ENCODE results near the gene NMNAT3. TPM values are rescaled to one million over a fixed set of nuclear protein-coding genes. Genes with fewer than 3 reads are reported as not detected.

The NMNAT3 gene
- total RNA-seq, 1 experiment from 2014 or later: 4.6 TPM

DNA sequence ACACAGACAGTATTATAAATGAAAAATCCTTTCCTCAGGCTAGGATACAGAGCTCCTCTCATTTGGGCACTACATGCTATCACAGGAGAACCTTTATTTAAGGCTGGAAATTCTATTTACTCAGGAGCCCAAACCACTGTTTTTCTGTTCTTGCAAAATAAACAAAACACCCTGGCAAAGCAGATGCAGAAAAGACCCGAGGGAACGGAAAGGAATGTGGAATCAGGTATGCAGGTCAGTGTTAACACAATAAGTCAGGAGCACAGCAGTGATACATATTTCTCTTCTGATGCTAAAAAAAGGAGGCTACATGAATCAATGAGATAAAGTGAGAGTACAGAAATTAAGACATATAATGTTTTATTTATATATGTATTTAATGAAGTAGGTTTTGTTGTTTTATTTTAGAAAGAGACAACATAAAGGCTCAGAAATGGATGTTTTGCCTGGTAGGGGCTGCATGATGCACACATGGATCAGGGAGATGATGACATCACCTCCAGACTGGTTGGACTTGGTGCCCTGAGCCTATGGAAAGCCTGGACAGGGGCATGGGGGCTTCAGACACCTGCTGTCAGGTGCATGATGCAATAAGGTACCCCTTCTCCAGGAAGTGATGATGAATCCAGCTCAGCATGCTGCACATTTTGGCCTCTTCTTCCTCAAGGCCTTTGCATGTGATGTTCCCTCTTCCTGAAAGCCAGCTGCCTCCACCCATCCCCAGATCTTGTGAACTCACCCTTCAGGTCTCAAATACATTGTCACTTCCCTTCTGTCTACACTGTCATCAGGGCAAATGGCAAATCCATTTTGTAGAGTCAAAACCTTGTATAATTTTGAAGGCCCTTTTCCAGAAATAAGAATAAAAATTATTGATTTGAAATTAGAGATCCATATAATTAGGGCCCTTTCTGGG, 119.2 kb downstream of the NMNAT3 start:
- H3K4me3 Mint-ChIP-seq: no peak overlapping the region
- CTCF ChIA-PET: interaction anchor here (1.8 kb wide), 1 partner anchor 131 kb away, joined by 5 read pairs; no protein-coding TSS in a partner anchor
- TF ChIP-seq ZNF232 (CRISPR knock-in tag; IDR thresholded peaks at IDR 0.05) (no peak), TEAD1 (CRISPR knock-in tag; IDR thresholded peaks at IDR 0.05) (no peak), KAT7 (CRISPR knock-in tag; IDR thresholded peaks at IDR 0.05; ENCODE audit: borderline replicate concordance) (no peak), ZMAT4 (CRISPR knock-in tag; IDR thresholded peaks at IDR 0.05) (no peak), NFE2L1 (CRISPR knock-in tag; IDR thresholded peaks at IDR 0.05) (no peak), ZNF263 (CRISPR knock-in tag; IDR thresholded peaks at IDR 0.05; ENCODE audit: low read depth) (no peak), NFATC4 (CRISPR knock-in tag; IDR thresholded peaks at IDR 0.05) (no peak), SMAD3 (CRISPR knock-in tag; IDR thresholded peaks at IDR 0.05; ENCODE audit: borderline replicate concordance) (no peak), ZNF416 (CRISPR knock-in tag; IDR thresholded peaks at IDR 0.05) (no peak), NR1H2 (CRISPR knock-in tag; IDR thresholded peaks at IDR 0.05) (no peak), ETV6 (CRISPR knock-in tag; IDR thresholded peaks at IDR 0.05) (no peak), ATF1 (CRISPR knock-in tag; IDR thresholded peaks at IDR 0.05) (no peak), E2F4 (CRISPR knock-in tag; IDR thresholded peaks at IDR 0.05; ENCODE audit: borderline replicate concordance, low read depth) (no peak)
- TF ChIP-seq, protein P1, sequence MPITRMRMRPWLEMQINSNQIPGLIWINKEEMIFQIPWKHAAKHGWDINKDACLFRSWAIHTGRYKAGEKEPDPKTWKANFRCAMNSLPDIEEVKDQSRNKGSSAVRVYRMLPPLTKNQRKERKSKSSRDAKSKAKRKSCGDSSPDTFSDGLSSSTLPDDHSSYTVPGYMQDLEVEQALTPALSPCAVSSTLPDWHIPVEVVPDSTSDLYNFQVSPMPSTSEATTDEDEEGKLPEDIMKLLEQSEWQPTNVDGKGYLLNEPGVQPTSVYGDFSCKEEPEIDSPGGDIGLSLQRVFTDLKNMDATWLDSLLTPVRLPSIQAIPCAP (CRISPR knock-in tag; IDR thresholded peaks at IDR 0.05): no peak
- TF ChIP-seq, protein P2, sequence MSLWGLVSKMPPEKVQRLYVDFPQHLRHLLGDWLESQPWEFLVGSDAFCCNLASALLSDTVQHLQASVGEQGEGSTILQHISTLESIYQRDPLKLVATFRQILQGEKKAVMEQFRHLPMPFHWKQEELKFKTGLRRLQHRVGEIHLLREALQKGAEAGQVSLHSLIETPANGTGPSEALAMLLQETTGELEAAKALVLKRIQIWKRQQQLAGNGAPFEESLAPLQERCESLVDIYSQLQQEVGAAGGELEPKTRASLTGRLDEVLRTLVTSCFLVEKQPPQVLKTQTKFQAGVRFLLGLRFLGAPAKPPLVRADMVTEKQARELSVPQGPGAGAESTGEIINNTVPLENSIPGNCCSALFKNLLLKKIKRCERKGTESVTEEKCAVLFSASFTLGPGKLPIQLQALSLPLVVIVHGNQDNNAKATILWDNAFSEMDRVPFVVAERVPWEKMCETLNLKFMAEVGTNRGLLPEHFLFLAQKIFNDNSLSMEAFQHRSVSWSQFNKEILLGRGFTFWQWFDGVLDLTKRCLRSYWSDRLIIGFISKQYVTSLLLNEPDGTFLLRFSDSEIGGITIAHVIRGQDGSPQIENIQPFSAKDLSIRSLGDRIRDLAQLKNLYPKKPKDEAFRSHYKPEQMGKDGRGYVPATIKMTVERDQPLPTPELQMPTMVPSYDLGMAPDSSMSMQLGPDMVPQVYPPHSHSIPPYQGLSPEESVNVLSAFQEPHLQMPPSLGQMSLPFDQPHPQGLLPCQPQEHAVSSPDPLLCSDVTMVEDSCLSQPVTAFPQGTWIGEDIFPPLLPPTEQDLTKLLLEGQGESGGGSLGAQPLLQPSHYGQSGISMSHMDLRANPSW (CRISPR knock-in tag; conservative IDR thresholded peaks at IDR 0.05; ENCODE audit: low read depth): no peak
- TF ChIP-seq, protein P3, sequence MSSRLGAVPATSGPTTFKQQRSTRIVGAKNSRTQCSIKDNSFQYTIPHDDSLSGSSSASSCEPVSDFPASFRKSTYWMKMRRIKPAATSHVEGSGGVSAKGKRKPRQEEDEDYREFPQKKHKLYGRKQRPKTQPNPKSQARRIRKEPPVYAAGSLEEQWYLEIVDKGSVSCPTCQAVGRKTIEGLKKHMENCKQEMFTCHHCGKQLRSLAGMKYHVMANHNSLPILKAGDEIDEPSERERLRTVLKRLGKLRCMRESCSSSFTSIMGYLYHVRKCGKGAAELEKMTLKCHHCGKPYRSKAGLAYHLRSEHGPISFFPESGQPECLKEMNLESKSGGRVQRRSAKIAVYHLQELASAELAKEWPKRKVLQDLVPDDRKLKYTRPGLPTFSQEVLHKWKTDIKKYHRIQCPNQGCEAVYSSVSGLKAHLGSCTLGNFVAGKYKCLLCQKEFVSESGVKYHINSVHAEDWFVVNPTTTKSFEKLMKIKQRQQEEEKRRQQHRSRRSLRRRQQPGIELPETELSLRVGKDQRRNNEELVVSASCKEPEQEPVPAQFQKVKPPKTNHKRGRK (CRISPR knock-in tag; IDR thresholded peaks at IDR 0.05; ENCODE audit: borderline replicate concordance): no peak
- TF ChIP-seq, protein P4, sequence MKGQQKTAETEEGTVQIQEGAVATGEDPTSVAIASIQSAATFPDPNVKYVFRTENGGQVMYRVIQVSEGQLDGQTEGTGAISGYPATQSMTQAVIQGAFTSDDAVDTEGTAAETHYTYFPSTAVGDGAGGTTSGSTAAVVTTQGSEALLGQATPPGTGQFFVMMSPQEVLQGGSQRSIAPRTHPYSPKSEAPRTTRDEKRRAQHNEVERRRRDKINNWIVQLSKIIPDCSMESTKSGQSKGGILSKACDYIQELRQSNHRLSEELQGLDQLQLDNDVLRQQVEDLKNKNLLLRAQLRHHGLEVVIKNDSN (CRISPR knock-in tag; IDR thresholded peaks at IDR 0.05): no peak
- H3K36me3 Mint-ChIP-seq: no peaks in the 10 kb centered on the region
- H3K27ac Mint-ChIP-seq: no peak overlapping the region
- POLR2A ChIA-PET: no interaction called here
- no peaks in the 10 kb centered on the region; the same call in 1 of the 2 replicates for H3K27me3 Mint-ChIP-seq (ENCODE audit: low read depth)
- H3K9me3 Mint-ChIP-seq: no peaks in the 10 kb centered on the region
- peaks cover 22% of the 10 kb centered on the region for H3K4me1 Mint-ChIP-seq
- DNase-seq (ENCODE audit: low spot score) (no peak), ATAC-seq (no peak)

- Mint-ChIP-seq H3K9me3 (no peaks in the 10 kb centered on the region), H3K27me3 (ENCODE audit: low read depth) (no peaks in the 10 kb centered on the region; the same call in 1 of the 2 replicates), H3K27ac (no peak overlapping the region), H3K36me3 (no peaks in the 10 kb centered on the region), H3K4me3 (no peak overlapping the region), H3K4me1 (peaks cover 22% of the 10 kb centered on the region)
- POLR2A ChIA-PET: no interaction called here
- no peak for ATAC-seq
- no peak for DNase-seq (ENCODE audit: low spot score)
- CTCF ChIA-PET: no interaction called here
- TF ChIP-seq, protein P5, sequence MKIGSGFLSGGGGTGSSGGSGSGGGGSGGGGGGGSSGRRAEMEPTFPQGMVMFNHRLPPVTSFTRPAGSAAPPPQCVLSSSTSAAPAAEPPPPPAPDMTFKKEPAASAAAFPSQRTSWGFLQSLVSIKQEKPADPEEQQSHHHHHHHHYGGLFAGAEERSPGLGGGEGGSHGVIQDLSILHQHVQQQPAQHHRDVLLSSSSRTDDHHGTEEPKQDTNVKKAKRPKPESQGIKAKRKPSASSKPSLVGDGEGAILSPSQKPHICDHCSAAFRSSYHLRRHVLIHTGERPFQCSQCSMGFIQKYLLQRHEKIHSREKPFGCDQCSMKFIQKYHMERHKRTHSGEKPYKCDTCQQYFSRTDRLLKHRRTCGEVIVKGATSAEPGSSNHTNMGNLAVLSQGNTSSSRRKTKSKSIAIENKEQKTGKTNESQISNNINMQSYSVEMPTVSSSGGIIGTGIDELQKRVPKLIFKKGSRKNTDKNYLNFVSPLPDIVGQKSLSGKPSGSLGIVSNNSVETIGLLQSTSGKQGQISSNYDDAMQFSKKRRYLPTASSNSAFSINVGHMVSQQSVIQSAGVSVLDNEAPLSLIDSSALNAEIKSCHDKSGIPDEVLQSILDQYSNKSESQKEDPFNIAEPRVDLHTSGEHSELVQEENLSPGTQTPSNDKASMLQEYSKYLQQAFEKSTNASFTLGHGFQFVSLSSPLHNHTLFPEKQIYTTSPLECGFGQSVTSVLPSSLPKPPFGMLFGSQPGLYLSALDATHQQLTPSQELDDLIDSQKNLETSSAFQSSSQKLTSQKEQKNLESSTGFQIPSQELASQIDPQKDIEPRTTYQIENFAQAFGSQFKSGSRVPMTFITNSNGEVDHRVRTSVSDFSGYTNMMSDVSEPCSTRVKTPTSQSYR (CRISPR knock-in tag; IDR thresholded peaks at IDR 0.05): no peak
- TF ChIP-seq SMAD3 (CRISPR knock-in tag; IDR thresholded peaks at IDR 0.05; ENCODE audit: borderline replicate concordance): no peak
- no peak for TF ChIP-seq KAT7 (CRISPR knock-in tag; IDR thresholded peaks at IDR 0.05; ENCODE audit: borderline replicate concordance)
Measured at GRCh38 chr3:139557041-139557440, 120.7 kb downstream of the NMNAT3 start.

Data from WTC11 (cell line).